Measurements from ENCODE around the gene AVPR2.

GRCh38 chrX:153930011-153930910 lies 25.8 kb downstream of the AVPR2 start:
- TF ChIP-seq POLR2AphosphoS5 (IDR thresholded peaks at IDR 0.05) (no peak), CTCF (IDR thresholded peaks at IDR 0.05; ENCODE audit: poor library complexity, severe bottlenecking) (no peak)

Measured in neural cell (in vitro differentiated cells).